GM19395 (cell line): ENCODE results near the gene MAS1.
A peak's percentile ranks its signal among the peaks of the same experiment; 100 is the strongest.
"Not testable (repeated sequence)": the region's sequence is repeated elsewhere in the genome, so short reads cannot be mapped to it uniquely, and the experiment has no call there.

Source experiments
- ATAC-seq: cut with Tn5 transposase; IDR thresholded peaks from one replicate; pipeline ENCODE4 v1.9.1; 2021; ENCODE audit warnings: mild to moderate bottlenecking, moderate library complexity; ENCODE audit not compliant: unreplicated experiment

The MAS1 gene

DNA sequence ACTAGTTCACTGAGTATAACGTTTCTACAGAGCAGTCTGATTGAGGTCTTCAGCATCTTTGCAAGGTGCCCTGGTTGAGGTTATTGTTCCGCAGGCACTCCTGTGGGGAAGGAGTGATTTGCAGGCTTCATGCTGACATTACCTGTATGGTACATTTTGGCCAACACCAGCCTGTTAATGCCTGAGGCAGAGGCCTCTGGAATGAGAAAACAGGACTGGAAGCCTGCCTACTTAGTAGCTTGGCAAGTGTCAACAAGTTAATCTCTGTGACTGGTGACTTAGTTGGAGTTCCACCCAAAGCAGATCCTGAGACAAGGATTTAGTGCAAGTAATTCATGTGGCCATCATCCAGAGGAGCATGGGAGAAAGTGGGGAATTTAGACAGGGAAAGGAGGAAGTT is 24.6 kb downstream of the MAS1 start:
- no peak for ATAC-seq

DNA sequence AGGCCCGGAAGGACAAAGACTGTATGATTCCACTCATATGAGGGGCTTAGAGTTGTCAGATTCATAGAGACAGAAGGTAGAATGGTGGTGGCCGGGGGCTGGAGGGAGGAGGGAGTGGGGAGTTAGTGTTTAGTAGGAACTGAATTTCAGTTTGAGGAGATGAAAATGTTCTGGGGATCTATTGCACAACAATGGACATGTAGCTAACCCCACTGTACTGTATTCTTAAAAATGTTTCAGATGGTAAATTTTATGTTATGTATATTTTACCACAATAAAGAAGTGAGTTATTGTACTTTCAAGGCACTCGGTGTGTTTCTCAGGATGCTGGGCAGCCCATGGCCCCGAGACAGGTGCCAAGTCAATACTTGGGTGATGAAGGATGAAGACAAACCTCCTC is 25.4 kb downstream of the MAS1 start:
- ATAC-seq: no peak

DNA sequence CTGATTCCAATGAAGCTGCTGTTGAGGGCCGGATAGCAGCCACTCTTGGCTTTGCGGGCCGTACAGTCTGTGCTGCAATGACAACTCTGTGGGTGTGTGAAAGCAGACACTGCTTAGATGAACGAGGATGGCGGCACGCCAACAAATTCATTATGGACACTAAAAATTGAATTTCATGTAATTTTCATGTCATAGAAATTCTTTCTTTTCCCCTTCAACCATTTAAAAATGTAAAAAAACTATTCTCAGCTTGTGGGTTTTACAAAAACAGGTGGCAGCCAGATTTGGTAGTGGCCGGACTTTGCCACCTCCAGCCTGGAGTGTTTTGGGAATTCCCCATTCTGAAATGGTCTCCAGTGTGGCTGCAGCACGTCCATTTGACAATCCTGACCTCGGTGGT is 26.0 kb downstream of the MAS1 start:
- ATAC-seq: no peak

DNA sequence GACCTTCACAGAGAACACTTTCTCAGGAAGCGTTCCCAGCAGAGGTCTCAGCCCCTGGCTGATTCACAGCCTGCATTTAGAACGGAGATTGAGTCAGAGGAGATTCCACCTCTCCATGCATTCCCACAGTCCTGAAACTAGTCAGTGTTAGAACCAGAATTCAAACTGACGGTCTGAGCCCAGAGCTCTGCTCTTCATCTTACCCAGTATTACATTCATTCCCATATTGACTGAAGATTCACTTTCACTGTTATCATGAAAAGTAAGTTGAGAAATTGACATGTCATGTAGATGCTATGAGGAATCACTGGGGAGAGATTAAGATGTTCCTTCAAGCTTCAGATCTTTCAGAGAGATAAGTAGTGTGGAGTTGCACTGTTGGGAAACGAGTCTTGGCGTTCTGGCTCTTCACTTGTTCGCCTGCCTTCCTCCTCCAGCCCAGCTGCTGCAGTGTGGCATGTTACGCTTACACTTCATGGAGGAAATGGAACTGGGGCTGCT is 28.3 kb downstream of the MAS1 start:
- ATAC-seq: no peak

DNA sequence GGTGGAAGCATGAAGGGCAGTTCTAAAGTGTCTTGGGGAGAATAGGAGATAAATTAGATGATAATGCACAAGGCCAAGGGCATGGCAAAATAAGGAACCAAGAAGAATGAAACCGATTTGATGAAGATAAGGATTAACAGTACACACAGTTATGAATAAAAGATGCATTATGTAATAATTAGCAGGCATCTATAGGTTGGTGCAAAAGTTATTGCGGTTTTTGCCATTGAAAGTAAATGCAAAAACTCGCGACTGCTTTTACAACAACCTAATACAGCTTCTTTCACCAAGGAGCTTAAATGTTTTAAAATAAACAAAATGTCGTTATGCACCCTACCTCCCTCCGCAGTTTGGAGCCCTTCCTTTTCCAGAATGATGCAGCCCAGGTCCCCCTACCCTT is 29.0 kb downstream of the MAS1 start:
- ATAC-seq: no peak

DNA sequence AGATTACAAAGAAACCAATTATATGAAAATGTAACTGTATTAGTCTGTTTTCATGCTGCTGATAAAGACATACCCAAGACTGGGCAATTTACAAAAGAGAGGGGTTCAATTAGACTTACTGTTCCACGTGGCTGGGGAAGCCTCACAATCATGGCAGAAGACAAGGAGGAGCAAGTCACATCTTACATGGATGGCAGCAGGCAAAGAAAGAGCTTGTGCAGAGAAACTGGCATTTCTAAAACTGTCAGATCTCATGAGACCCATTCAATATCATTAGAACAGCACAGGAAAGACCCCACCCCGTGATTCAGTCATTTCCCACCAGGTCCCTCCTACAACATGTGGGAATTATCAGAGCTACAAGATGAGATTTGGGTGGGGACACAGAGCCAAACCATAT is 33.4 kb downstream of the MAS1 start:
- ATAC-seq: not testable (repeated sequence)

DNA sequence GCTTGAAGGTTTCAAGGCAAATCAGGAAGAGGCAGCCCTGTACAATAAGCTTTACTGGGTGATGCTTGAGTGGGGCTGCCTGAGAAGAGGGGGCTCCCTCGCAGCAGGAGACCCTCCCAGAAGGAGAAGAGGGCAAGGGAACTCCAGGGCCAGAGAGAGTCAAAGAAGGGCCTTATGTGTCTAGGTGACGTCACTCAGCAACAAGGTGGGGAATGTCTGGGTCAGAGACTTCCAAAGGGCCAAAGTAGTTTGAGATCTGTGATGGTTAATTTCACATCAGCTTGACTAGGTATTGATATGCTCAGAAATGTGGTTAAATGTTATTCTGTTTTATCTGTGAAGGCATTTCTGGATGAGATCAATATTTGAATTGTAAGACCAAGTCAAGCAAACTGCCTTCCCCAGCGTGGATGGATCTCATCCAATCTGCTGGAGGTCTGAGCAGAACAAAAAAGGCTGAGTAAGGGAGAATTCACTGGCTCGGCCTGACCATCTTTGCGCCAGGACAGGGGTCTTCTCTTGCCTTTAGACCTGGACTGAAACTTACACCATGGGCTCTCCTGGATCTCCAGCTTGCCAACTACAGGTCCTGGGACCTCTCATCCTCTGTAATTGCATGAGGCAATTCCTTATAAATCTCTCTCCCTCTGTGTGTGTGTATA is 35.9 kb downstream of the MAS1 start:
- ATAC-seq: no peak

DNA sequence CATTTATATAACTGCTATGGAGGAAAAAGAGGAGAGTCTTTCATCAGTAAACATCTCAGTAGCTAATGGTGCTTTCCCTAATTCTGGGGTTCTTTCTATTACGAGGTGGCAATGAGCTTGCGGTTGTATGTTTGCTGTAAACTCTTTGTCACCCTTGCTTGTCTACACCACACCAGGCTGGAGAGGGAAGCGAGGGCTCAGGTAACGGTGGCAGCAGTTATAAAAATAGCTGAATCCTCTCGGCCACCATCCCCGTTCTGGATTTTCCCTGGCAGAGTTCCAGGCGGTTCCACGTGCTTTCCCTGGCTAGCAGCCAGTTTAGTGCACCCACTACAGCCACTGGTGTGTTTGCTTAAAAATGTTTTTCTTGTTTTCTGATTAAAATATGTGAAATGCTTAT is 39.0 kb downstream of the MAS1 start:
- ATAC-seq: peak; percentile 31

DNA sequence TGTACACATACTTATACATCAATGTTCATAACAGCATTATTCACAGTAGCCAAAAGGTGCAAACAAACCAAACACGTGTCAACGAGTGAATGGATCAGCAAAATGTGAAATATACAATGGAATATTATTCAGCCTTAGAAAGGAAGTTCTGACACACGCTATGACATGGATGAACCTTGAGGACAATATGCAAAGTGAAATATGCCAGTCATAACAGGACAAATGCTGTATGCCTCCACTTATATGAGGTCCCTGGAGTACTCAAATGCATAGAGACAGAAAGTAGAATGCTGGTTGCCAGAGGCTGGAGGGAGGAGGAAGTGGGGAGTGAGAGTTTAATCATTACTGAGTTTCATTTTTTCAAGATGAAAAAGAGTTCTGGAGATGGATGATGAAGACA is 40.3 kb downstream of the MAS1 start:
- ATAC-seq: peak; percentile 97

DNA sequence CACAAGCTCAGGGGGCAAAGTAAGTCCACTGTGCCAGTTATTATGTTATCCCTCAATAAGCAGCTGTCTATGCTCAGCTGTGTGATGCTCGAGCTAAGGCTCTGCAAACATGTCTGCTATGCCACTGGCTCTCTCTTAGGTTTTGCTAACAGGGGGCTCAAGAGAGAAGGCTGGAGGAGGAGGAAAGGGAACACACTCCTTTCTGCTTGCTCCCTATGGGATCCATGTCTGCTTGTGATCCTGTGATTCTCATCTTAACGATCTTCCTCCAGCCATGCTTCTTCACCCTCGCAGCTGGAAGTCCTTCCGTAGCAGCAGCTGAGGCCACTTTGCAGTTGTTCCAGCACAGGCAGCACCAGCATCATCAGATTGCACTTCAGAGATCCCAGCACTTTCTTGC is 41.1 kb downstream of the MAS1 start:
- no peak for ATAC-seq

DNA sequence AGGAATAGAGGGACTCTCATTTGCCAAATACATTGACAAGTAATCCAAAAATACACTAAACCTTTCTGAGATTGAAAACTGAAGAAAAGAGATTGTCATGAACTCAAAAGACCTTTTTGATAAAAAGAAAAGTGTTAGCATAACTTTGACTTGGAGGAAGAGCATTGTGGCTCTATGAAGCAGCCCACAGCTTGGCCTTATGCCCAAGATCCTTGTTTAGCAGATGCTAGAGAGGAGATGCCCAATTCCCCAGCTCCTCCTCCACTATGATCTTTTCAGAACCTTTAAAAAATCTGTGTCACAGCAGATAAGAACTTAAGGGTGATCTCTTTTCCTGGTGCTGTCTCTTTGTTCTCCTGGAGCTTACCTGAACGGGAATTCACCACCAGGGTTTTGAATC is 42.3 kb downstream of the MAS1 start:
- ATAC-seq: no peak

DNA sequence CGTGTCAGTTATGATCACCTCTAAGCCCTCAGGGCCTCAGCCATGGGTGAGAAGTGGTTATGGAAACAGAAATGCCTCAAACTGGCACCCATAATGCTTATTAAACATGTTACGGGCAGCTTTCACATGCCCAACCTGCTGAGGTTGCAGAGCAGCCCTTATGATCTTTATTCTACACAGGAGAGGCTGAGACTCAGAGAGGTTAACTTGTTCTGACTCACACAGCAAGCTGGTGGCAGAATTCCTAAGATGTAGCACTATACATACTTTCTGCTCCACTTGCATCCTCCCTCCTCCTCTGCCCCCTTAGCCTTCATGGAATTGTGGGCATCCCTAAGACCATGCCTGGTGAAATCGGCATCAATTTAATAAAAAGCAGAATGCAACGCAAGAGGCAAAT is 43.4 kb downstream of the MAS1 start:
- no peak for ATAC-seq

DNA sequence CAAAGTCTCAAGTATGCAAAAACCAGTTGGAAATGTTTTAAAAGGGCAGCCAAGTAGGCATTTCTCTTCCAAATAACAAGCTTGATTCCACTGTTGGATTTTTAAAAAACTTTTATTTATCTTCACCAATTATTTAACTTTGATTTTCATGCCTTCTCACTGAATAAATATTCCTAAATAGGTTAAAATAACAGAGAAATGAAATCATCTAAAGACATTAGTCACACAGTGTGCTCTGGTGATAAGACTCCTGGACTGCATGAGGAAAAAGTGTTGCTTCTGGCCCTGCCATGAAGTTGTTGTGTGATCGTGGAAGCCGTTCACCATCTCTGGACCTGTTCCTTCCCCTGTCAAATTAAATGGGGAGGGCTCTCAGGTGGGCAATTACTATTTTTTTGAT is 44.3 kb downstream of the MAS1 start:
- no peak for ATAC-seq

DNA sequence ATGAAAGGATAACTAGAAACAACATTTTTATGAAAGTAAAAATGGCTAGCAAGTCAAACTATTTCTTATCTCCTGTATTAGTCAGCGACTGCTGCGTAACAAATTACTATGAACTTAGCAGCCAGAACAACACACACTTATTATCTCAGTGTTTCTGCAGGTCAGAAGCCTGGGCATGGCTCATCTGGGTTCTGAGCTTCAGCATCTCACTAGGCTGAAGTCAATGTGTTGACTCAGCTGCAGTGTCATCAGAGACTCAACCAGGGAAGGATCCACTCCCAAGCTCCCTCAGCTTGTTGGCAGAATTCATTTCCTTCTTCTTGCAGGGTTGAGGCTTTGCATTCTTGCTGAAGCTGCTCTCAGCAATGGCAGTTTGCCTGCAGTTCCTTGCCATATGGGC is 44.8 kb downstream of the MAS1 start:
- ATAC-seq: no peak

DNA sequence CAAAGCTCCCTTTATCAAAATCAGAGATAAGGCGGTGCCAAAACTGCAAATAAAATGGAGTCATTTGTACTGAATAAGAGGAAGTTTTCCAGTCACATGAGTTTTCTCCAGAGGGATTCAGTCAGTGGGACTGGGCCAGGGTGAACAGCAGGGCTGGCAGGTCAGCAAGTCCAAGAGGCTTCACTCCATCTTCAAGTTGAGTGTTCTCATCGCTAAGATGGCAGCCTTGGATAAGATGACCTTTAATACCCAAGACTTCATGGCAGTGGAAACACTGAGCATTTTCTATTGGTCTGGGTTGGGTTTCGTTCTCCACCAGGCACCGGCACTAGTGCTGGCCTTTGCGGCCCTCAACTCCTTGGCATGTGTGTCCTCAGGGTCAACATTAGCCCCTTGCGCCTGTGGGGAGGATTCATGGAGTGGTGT is 48.8 kb downstream of the MAS1 start:
- ATAC-seq: no peak
